GM23248 (cell line): Measurements from ENCODE around the gene LBHD1. TPM values are rescaled to one million over a fixed set of nuclear protein-coding genes. Genes with fewer than 3 reads are reported as not detected.

Experiments
- DNase-seq: peaks from one replicate; pipeline ENCODE4 v3.0.0-alpha.2; 2015
- H2AFZ ChIP-seq: fragments of 200-600 bp; sonication (generic); 2 replicates; pipeline ENCODE4 v1.6.1; 2016; ENCODE audit warnings: antibody characterized with exemption
- H3F3A ChIP-seq: fragments of 200-600 bp; sonication (generic); 2 replicates; pipeline ENCODE4 v1.6.1; 2016; ENCODE audit warnings: mild to moderate bottlenecking, antibody characterized with exemption, mixed run types; ENCODE audit not compliant: insufficient read depth
- H3K27ac ChIP-seq: fragments of 200-600 bp; sonication (generic); 2 replicates; pipeline ENCODE4 v1.5.1; 2016; ENCODE audit warnings: mild to moderate bottlenecking
- H3K27me3 ChIP-seq: fragments of 200-600 bp; sonication (generic); replicated peaks from 2 replicates; pipeline ENCODE4 v1.6.1; 2016; ENCODE audit warnings: mild to moderate bottlenecking; ENCODE audit not compliant: insufficient read depth
- H3K36me3 ChIP-seq: fragments of 200-600 bp; sonication (generic); 2 replicates; pipeline ENCODE4 v1.6.1; 2016; ENCODE audit warnings: low read depth, mild to moderate bottlenecking
- H3K4me1 ChIP-seq: fragments of 200-600 bp; sonication (generic); 2 replicates; pipeline ENCODE4 v1.6.1; 2016; ENCODE audit warnings: mild to moderate bottlenecking; ENCODE audit not compliant: insufficient read depth
- H3K4me2 ChIP-seq: fragments of 200-600 bp; sonication (generic); one replicate; pipeline ENCODE4 v1.6.1; 2016; ENCODE audit warnings: mild to moderate bottlenecking; ENCODE audit not compliant: unreplicated experiment
- H3K4me3 ChIP-seq: fragments of 200-600 bp; sonication (generic); 2 replicates; pipeline ENCODE4 v1.5.1; 2016; ENCODE audit warnings: mild to moderate bottlenecking
- H3K79me2 ChIP-seq: fragments of 200-600 bp; sonication (generic); 2 replicates; pipeline ENCODE4 v1.6.1; 2016; ENCODE audit warnings: mild to moderate bottlenecking; ENCODE audit not compliant: insufficient read depth
- H3K9ac ChIP-seq: fragments of 200-600 bp; sonication (generic); 2 replicates; pipeline ENCODE4 v1.6.1; 2016; ENCODE audit warnings: mild to moderate bottlenecking
- H3K9me2 ChIP-seq: fragments of 200-600 bp; sonication (generic); 2 replicates; pipeline ENCODE4 v1.6.1; 2016; ENCODE audit warnings: mixed run types, mild to moderate bottlenecking, moderate library complexity; ENCODE audit not compliant: insufficient read depth
- H3K9me3 ChIP-seq: fragments of 200-600 bp; sonication (generic); one replicate; pipeline ENCODE4 v1.6.1; 2017; ENCODE audit warnings: low read depth
- H4K20me1 ChIP-seq: fragments of 200-600 bp; sonication (generic); 2 replicates; pipeline ENCODE4 v1.6.0; 2016; ENCODE audit not compliant: insufficient read depth
- EZH2 ChIP-seq: fragments of 200-600 bp; sonication (generic); IDR thresholded peaks from 2 replicates; pipeline ENCODE4 v1.6.1; 2018; ENCODE audit warnings: antibody characterized with exemption, mild to moderate bottlenecking; ENCODE audit not compliant: insufficient read depth, poor library complexity, severe bottlenecking
- EZH2phosphoT487 ChIP-seq: fragments of 200-600 bp; sonication (generic); IDR thresholded peaks from 2 replicates; pipeline ENCODE4 v1.6.1; 2018; ENCODE audit warnings: antibody characterized with exemption, moderate library complexity, mild to moderate bottlenecking, low read depth; ENCODE audit not compliant: insufficient read depth
- WGBS, 2 experiments: methylation state at CpG; one replicate each; pipeline ENCODE4 v1.1.6; 2015 to 2017; ENCODE audit warnings: low lambda C conversion rate in 2 of 2, low coverage in 1 of 2; ENCODE audit errors: missing lambda C conversion rate in 2 of 2; 5-methylcytosine and 5-hydroxymethylcytosine counted together
- in situ Hi-C: fragments of 300-500 bp; cut with MboI; formaldehyde crosslinking; loops from 2 replicates; pipeline ENCODE4 v1.15.0; 2020
- polyA plus RNA-seq: library from polyadenylated mRNA; unstranded; fragments of >200 nt; fragmentation: Nextera tagmentation; extraction: Ambion mirVana; gene quantifications from 2 replicates; pipeline ENCODE4 v1.2.1, GENCODE V29; 2016
- total RNA-seq: library from RNA; depleted of rRNA; stranded (reverse); fragments of >200 nt; shearing (Covaris generic); gene quantifications from 2 replicates; pipeline ENCODE4 v1.2.3, GENCODE V29; 2014

Gene LBHD1
- total and polyA plus RNA-seq, 2 experiments from 2014 or later: 3.6 to 5.8 TPM

- peaks cover 76% of the 10 kb centered on the region for H3K36me3 ChIP-seq
- H3F3A ChIP-seq: peaks cover 75% of the 10 kb centered on the region
- 0 out of 2 replicates have a peak, but pooled peaks cover 8% of the 10 kb centered on the region for H3K4me1 ChIP-seq
- no peak for TF ChIP-seq EZH2
- TF ChIP-seq EZH2phosphoT487: no peak
- H3K4me2 ChIP-seq: no peak overlapping the region
- H3K9ac ChIP-seq: no peak overlapping the region
- H2AFZ ChIP-seq: no peak overlapping the region
- H3K9me3 ChIP-seq: no peaks in the 10 kb centered on the region
- H3K27me3 ChIP-seq: no peaks in the 10 kb centered on the region
- no peaks in the 10 kb centered on the region for H4K20me1 ChIP-seq
- no peak overlapping the region; the same call in 1 of the 2 replicates for H3K27ac ChIP-seq
- 62 to 67% methylated on average over 24 of the region's 24 CpGs for WGBS, 2 experiments
- no peak for DNase-seq
- in situ Hi-C loops: no loop called here
- H3K79me2 ChIP-seq: peaks cover 74% of the 10 kb centered on the region
- no peak overlapping the region for H3K4me3 ChIP-seq
- H3K9me2 ChIP-seq: no peaks in the 10 kb centered on the region
Observed at GRCh38 chr11:62715150-62716130, 43.4 kb upstream of the LBHD1 start.

GRCh38 chr11:62713343-62713742, 41.3 kb upstream of the LBHD1 start:
- Histone ChIP-seq H3K36me3 (peaks cover 60% of the 10 kb centered on the region), H3K9ac (no peak overlapping the region), H3K4me2 (no peak overlapping the region), H2AFZ (no peak overlapping the region), H3K79me2 (peaks cover 53% of the 10 kb centered on the region), H3K9me3 (no peaks in the 10 kb centered on the region), H3K4me1 (peaks cover 9% of the 10 kb centered on the region), H3K9me2 (no peaks in the 10 kb centered on the region), H3K4me3 (no peak overlapping the region), H3K27ac (peak overlapping the region; percentile 18; the same call in 1 of the 2 replicates), H3K27me3 (no peaks in the 10 kb centered on the region), H4K20me1 (no peaks in the 10 kb centered on the region), H3F3A (peaks cover 75% of the 10 kb centered on the region)
- in situ Hi-C loops: no loop called here
- no peak for DNase-seq
- WGBS, 2 experiments: 94 to 98% methylated on average over 2 of the region's 2 CpGs
- TF ChIP-seq EZH2 (no peak), EZH2phosphoT487 (no peak)

- Histone ChIP-seq H4K20me1 (no peaks in the 10 kb centered on the region), H3K27me3 (no peaks in the 10 kb centered on the region), H3K9me2 (no peaks in the 10 kb centered on the region), H3F3A (peaks cover 70% of the 10 kb centered on the region), H3K4me2 (no peak overlapping the region), H3K27ac (peak overlapping the region; percentile 18; the same call in 1 of the 2 replicates), H3K79me2 (peaks cover 48% of the 10 kb centered on the region), H3K4me3 (no peak overlapping the region), H3K4me1 (peaks cover 9% of the 10 kb centered on the region), H2AFZ (no peak overlapping the region), H3K9ac (no peak overlapping the region), H3K36me3 (peaks cover 55% of the 10 kb centered on the region), H3K9me3 (no peaks in the 10 kb centered on the region)
- no peak for TF ChIP-seq EZH2
- TF ChIP-seq EZH2phosphoT487: no peak
- no peak for DNase-seq
- WGBS, 2 experiments: 86 to 91% methylated on average over 3 of the region's 3 CpGs
- in situ Hi-C loops: no loop called here
Observed at GRCh38 chr11:62712861-62713260, 40.8 kb upstream of the LBHD1 start.

GRCh38 chr11:62712276-62712812, 40.3 kb upstream of the LBHD1 start:
- H3K4me2 ChIP-seq: no peak overlapping the region
- no peaks in the 10 kb centered on the region for H3K9me3 ChIP-seq
- no peak overlapping the region for H2AFZ ChIP-seq
- 75 to 77% methylated on average over 6 of the region's 6 CpGs for WGBS, 2 experiments
- no peak overlapping the region for H3K9ac ChIP-seq
- peaks cover 43% of the 10 kb centered on the region for H3K79me2 ChIP-seq
- H3K36me3 ChIP-seq: peaks cover 50% of the 10 kb centered on the region
- no peak overlapping the region for H3K4me3 ChIP-seq
- peak overlapping the region; percentile 18; the same call in 1 of the 2 replicates for H3K27ac ChIP-seq
- H3K9me2 ChIP-seq: no peaks in the 10 kb centered on the region
- H3F3A ChIP-seq: peaks cover 65% of the 10 kb centered on the region
- H3K4me1 ChIP-seq: peaks cover 9% of the 10 kb centered on the region
- in situ Hi-C loops: no loop called here
- H4K20me1 ChIP-seq: no peaks in the 10 kb centered on the region
- TF ChIP-seq EZH2phosphoT487: no peak
- TF ChIP-seq EZH2: no peak
- no peak for DNase-seq
- H3K27me3 ChIP-seq: no peaks in the 10 kb centered on the region
